HG03558 (cell line): ENCODE data around the gene KRTAP12-1.
"Not testable (repeated sequence)": the region's sequence is repeated elsewhere in the genome, so short reads cannot be mapped to it uniquely, and the experiment has no call there.

Experiments
- ATAC-seq: cut with Tn5 transposase; IDR thresholded peaks from one replicate; pipeline ENCODE4 v1.9.1; 2021; ENCODE audit warnings: moderate number of reproducible peaks; ENCODE audit not compliant: unreplicated experiment; ENCODE audit errors: extremely low read depth

Gene KRTAP12-1

GRCh38 chr21:44649521-44650100 lies 32.4 kb downstream of the KRTAP12-1 start:
- ATAC-seq: no peak

GRCh38 chr21:44648557-44649311 lies 33.2 kb downstream of the KRTAP12-1 start:
- ATAC-seq: no peak

GRCh38 chr21:44647222-44647552 lies 34.8 kb downstream of the KRTAP12-1 start:
- ATAC-seq: no peak

GRCh38 chr21:44646366-44647221 lies 35.4 kb downstream of the KRTAP12-1 start, which contains the start of gene KRTAP10-11:
Gene KRTAP10-11, plus strand, starts transcription at chr21:44646414. Its CDS starts 45 bp downstream, at chr21:44646459.
- ATAC-seq: not testable (repeated sequence)

- no peak for ATAC-seq
These were observed 37.1 kb downstream of the KRTAP12-1 start for GRCh38 chr21:44644878-44645277.

- no peak for ATAC-seq
These were observed 38.1 kb downstream of the KRTAP12-1 start for GRCh38 chr21:44643741-44644310.

- ATAC-seq: no peak
These were observed 41.2 kb downstream of the KRTAP12-1 start for GRCh38 chr21:44640761-44641160.

- ATAC-seq: no peak
These were observed 42.7 kb downstream of the KRTAP12-1 start for GRCh38 chr21:44639331-44639655.

- ATAC-seq: not testable (repeated sequence)
These were observed 43.2 kb downstream of the KRTAP12-1 start for GRCh38 chr21:44638506-44639330.

GRCh38 chr21:44637851-44638348 lies 44.1 kb downstream of the KRTAP12-1 start:
- ATAC-seq: not testable (repeated sequence)

GRCh38 chr21:44637018-44637850 lies 44.7 kb downstream of the KRTAP12-1 start, which contains the start of gene KRTAP10-10:
Gene KRTAP10-10, plus strand, starts transcription at chr21:44637356. Its CDS starts 62 bp downstream, at chr21:44637418.
- no peak for ATAC-seq

GRCh38 chr21:44636209-44637017 lies 45.5 kb downstream of the KRTAP12-1 start:
- ATAC-seq: no peak

GRCh38 chr21:44632067-44632466 lies 49.9 kb downstream of the KRTAP12-1 start:
- ATAC-seq: no peak
